Thymus (tissue), 11 donors: ENCODE measurements around the gene FUT3. TPM values are rescaled to one million over a fixed set of nuclear protein-coding genes. Genes with fewer than 3 reads are reported as not detected.
"Not testable (repeated sequence)": the region's sequence is repeated elsewhere in the genome, so short reads cannot be mapped to it uniquely, and the experiment has no call there.

Source experiments
- DNase-seq, 9 donors: peaks; one replicate each; pipeline ENCODE4 v3.0.0-alpha.2; 2013; ENCODE audit warnings: low spot score in 9 of 9, low read depth in 6 of 9, missing footprints in 1 of 9
- H3K27ac ChIP-seq, 2 donors: one replicate each; pipeline ENCODE4 v1.5.1; 2013; ENCODE audit warnings: control low read depth in 1 of 2, low read depth in 1 of 2, low read length in 1 of 2, mild to moderate bottlenecking in 1 of 2, moderate library complexity in 1 of 2
- H3K27me3 ChIP-seq, 2 donors: one replicate each; pipeline ENCODE4 v1.5.1; 2013; ENCODE audit warnings: low read length in 1 of 2; ENCODE audit not compliant: control insufficient read depth in 2 of 2, insufficient read depth in 1 of 2
- H3K36me3 ChIP-seq, 2 donors: one replicate each; pipeline ENCODE4 v1.5.1; 2013; ENCODE audit warnings: low read length in 1 of 2, mild to moderate bottlenecking in 1 of 2, moderate library complexity in 1 of 2; ENCODE audit not compliant: control insufficient read depth in 2 of 2, insufficient read depth in 2 of 2
- H3K4me1 ChIP-seq, 2 donors: one replicate each; pipeline ENCODE4 v1.5.1; 2013; ENCODE audit warnings: low read length in 2 of 2; ENCODE audit not compliant: control insufficient read depth in 2 of 2, insufficient read depth in 2 of 2
- H3K4me3 ChIP-seq, 2 donors: one replicate each; pipeline ENCODE4 v1.5.1; 2013; ENCODE audit warnings: low read length in 2 of 2, control low read depth in 1 of 2, mild to moderate bottlenecking in 1 of 2
- H3K9me3 ChIP-seq, 2 donors: one replicate each; pipeline ENCODE4 v1.5.1; 2013; ENCODE audit warnings: low read length in 1 of 2, mild to moderate bottlenecking in 1 of 2; ENCODE audit not compliant: control insufficient read depth in 2 of 2, insufficient read depth in 1 of 2
- WGBS: extraction: QIAGEN DNeasy Blood & Tissue Kit; methylation state at CpG from one replicate; pipeline ENCODE4 v1.1.7; 2013; 5-methylcytosine and 5-hydroxymethylcytosine counted together
- polyA plus RNA-seq: library from polyadenylated mRNA; stranded (reverse); fragments of 200-250 nt; gene quantifications from one replicate; pipeline ENCODE4 v1.2.3, GENCODE V29; 2013
- total RNA-seq: library from RNA; stranded (reverse); fragments of 120-200 nt; gene quantifications from one replicate; pipeline ENCODE4 v1.2.4, GENCODE V29; 2013
- donor health status: healthy.

Gene FUT3
- total and polyA plus RNA-seq, 2 donors: 0.19 to 2.9 TPM

GRCh38 chr19:5893907-5894703 is 42.9 kb upstream of the FUT3 start:
- H3K27me3 ChIP-seq: peaks cover 0 to 30% of the 10 kb centered on the region in 2 donors
- H3K4me1 ChIP-seq: peaks cover 0 to 9% of the 10 kb centered on the region in 2 donors
- peaks cover 25 to 33% of the 10 kb centered on the region in 2 donors for H3K36me3 ChIP-seq
- H3K4me3 ChIP-seq: no peak overlapping the region
- H3K27ac ChIP-seq: peak overlapping the region in 1 of 2 donors; percentile 47
- DNase-seq: no peak
- 92% methylated on average over 28 of the region's 28 CpGs for WGBS
- peaks cover 0 to 4% of the 10 kb centered on the region in 2 donors for H3K9me3 ChIP-seq

DNA sequence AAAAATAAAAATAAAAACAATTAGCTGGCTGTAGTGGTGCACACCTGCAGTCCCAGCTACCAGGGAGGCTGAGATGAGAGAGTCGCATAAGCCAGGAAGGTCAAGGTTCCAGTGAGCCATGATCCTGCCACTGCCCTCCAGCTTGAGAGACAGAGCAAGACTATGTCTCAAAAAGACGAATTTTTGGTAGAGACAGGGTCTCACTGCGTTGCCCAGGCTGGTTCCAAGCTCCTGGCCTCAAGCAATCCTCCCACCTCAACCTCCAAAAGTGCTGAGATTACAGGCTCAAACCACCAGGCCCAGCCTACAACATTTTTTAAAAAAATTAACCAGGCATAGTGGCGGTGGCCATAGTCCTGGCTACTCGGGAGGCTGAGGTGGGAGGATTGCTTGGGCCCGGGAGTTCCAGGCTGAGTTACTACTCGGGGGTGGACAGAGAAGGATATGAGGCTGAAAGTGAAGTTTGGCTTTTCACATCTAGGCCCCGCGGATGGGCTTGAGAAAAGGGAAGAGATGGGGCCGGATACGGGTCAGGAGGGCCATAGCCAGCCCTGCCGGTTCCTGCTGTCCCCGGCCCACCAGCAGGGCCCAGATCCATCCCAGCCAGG is 42.2 kb upstream of the FUT3 start:
- Histone ChIP-seq H3K4me3 (no peak overlapping the region), H3K27ac (no peak overlapping the region), H3K36me3 (peaks cover 25 to 33% of the 10 kb centered on the region in 2 donors), H3K4me1 (peaks cover 0 to 9% of the 10 kb centered on the region in 2 donors), H3K9me3 (peaks cover 0 to 4% of the 10 kb centered on the region in 2 donors), H3K27me3 (peaks cover 0 to 30% of the 10 kb centered on the region in 2 donors)
- no peak for DNase-seq
- 89% methylated on average over 13 of the region's 13 CpGs for WGBS

- Histone ChIP-seq H3K9me3 (peaks cover 0 to 4% of the 10 kb centered on the region in 2 donors), H3K4me3 (no peak overlapping the region), H3K4me1 (peaks cover 0 to 9% of the 10 kb centered on the region in 2 donors), H3K36me3 (peaks cover 21 to 33% of the 10 kb centered on the region in 2 donors), H3K27ac (peak overlapping the region in 1 of 2 donors; percentile 3), H3K27me3 (peaks cover 0 to 30% of the 10 kb centered on the region in 2 donors)
- WGBS: 81% methylated on average over 15 of the region's 15 CpGs
- no peak for DNase-seq
These were observed 41.6 kb upstream of the FUT3 start for GRCh38 chr19:5892772-5893275.

DNA sequence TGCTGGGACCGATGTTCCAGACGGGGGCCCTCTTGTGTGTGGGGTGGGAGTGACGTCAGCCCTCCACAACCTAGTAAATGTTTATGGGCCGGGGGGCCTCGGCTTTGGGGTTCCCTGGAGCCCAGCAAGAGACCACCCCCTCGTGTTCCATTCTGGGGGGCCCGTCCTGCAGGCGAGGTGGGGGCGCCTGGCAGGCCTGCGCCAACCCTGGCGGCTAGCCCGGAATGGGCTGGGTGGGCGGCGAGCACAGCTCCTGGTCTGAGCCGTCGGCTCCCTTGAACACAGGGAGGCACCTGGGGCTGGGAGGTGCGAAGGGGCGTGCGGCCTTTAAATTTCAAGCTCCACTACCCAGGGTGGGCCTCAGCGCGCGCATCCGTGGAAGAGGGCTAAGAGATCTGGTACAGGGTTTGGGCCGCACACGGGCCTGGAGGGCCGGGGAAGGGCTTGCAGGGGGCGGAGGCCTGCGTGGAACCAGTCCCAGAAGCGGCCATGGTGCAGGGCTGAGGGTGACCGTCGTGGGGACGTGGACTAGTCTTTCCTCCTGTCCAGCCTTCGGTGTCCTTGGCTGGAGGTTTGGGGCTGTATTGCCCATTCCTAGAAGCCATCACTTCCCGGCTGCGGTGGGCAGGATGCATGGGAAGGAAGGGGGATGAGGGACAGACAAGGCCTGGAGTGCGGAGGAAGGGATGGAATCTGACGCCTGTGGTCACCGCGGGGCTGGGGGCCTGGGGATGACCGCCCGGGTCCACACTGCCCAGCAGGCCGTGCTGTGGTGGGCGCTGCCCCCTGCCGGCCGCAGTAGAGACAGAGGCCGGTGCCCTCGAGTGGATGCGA is 40.9 kb upstream of the FUT3 start:
- Histone ChIP-seq H3K36me3 (peaks cover 21 to 30% of the 10 kb centered on the region in 2 donors), H3K4me3 (no peak overlapping the region), H3K9me3 (peaks cover 0 to 4% of the 10 kb centered on the region in 2 donors), H3K4me1 (peaks cover 0 to 9% of the 10 kb centered on the region in 2 donors), H3K27ac (no peak overlapping the region), H3K27me3 (peaks cover 0 to 30% of the 10 kb centered on the region in 2 donors)
- DNase-seq: peak in 1 of 9 donors; percentile 11
- 22% methylated on average over 48 of the region's 48 CpGs for WGBS

DNA sequence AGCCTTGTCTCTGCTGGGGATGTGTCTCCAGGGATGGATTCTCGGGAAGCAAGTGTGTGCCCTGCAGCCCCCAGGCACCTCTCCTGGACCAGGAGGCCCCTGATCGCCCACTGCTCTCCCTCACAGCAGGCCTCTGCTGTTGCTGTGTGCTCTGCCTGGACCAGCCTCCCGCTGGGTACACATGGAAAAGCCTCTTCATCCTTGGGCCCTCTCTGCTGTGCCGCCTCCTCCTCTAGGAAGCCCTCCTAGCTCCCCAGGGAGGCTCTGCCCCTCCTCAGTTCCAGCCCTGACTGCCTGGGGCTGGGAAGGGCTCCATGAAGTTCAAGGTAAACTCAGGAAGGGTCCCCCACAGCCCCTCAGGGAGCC is 40.3 kb upstream of the FUT3 start:
- WGBS: 70% methylated on average over 4 of the region's 4 CpGs
- H3K27me3 ChIP-seq: peaks cover 0 to 30% of the 10 kb centered on the region in 2 donors
- no peak overlapping the region for H3K27ac ChIP-seq
- no peak overlapping the region for H3K4me3 ChIP-seq
- DNase-seq: no peak
- H3K4me1 ChIP-seq: peaks cover 0 to 9% of the 10 kb centered on the region in 2 donors
- H3K9me3 ChIP-seq: peaks cover 0 to 4% of the 10 kb centered on the region in 2 donors
- H3K36me3 ChIP-seq: peaks cover 16 to 24% of the 10 kb centered on the region in 2 donors

GRCh38 chr19:5890099-5890498 is 38.9 kb upstream of the FUT3 start:
- no peak for DNase-seq
- Histone ChIP-seq H3K4me3 (no peak overlapping the region), H3K4me1 (peaks cover 0 to 9% of the 10 kb centered on the region in 2 donors), H3K27ac (no peak overlapping the region), H3K27me3 (peaks cover 0 to 32% of the 10 kb centered on the region in 2 donors), H3K9me3 (peaks cover 0 to 4% of the 10 kb centered on the region in 2 donors), H3K36me3 (peaks cover 5 to 9% of the 10 kb centered on the region in 2 donors)
- WGBS: 68% methylated on average over 10 of the region's 10 CpGs

GRCh38 chr19:5889288-5889971 is 38.2 kb upstream of the FUT3 start:
- Histone ChIP-seq H3K4me1 (peaks cover 0 to 7% of the 10 kb centered on the region in 2 donors), H3K9me3 (peaks cover 0 to 4% of the 10 kb centered on the region in 2 donors), H3K27ac (no peak overlapping the region), H3K36me3 (peaks cover 0 to 3% of the 10 kb centered on the region in 2 donors), H3K27me3 (peaks cover 0 to 32% of the 10 kb centered on the region in 2 donors), H3K4me3 (no peak overlapping the region)
- WGBS: 75% methylated on average over 17 of the region's 17 CpGs
- no peak for DNase-seq

DNA sequence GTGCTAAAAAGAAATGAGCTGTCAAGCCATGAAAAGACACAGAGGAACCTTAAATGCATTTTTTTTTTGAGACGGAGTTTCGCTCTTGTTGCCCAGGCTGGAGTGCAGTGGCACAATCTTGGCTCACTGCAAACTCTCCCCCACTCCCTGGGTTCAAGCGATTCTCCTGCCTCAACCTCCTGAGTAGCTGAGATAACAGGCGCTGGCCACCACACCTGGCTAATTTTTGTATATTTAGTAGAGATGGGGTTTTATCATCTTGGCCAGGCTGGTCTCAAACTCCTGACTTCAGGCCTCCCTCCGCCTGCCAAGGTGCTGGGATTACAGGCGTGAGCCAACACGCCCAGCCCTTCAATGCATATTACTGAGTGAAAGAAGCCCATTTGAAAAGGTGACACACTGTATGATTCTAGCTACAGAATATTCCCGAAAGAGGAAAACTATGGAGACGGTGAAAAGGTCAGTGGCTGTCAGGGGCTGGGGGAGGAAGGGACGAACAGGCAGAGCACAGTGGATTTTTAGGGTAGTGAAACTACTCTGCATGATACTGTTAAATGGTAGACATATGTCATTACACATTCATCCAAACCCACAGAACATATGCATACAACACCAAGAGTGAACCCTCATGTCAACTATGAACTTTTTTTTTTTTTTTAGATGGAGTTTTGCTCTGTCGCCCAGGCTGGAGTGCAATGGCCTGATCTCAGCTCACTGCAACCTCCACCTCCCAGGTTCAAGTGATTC is 33.0 kb upstream of the FUT3 start:
- WGBS: 87% methylated on average over 11 of the region's 11 CpGs
- not testable (repeated sequence) for H3K27ac ChIP-seq, H3K36me3 ChIP-seq, H3K4me3 ChIP-seq, H3K4me1 ChIP-seq, DNase-seq, H3K9me3 ChIP-seq
- H3K27me3 ChIP-seq: peaks cover 2 to 38% of the 10 kb centered on the region in 2 donors
